NCI-H2107 treated with DMSO at 0.1 percent for 48 hours (cell line): ENCODE measurements around the gene CEP164.
A peak's percentile ranks its signal among the peaks of the same experiment; 100 is the strongest.

Source experiments
- DNase-seq: peaks from one replicate; lab custom pipeline; 2025; ENCODE audit not compliant: unreplicated experiment; lab: John Stamatoyannopoulos, UW

The CEP164 gene

GRCh38 chr11:117356126-117356890, 28.7 kb downstream of the CEP164 start:
- no peak for DNase-seq

GRCh38 chr11:117361432-117361831, 33.8 kb downstream of the CEP164 start:
- DNase-seq, result no peak

GRCh38 chr11:117366248-117366647, 38.6 kb downstream of the CEP164 start:
- DNase-seq, result peak; percentile 14

- no peak for DNase-seq
Observed at GRCh38 chr11:117366875-117367274, 39.2 kb downstream of the CEP164 start.

GRCh38 chr11:117369534-117369933, 41.9 kb downstream of the CEP164 start:
- no peak for DNase-seq

GRCh38 chr11:117371453-117371852, 43.8 kb downstream of the CEP164 start:
- no peak for DNase-seq

GRCh38 chr11:117374316-117375055, 46.8 kb downstream of the CEP164 start:
- DNase-seq, result no peak

GRCh38 chr11:117375960-117376359, 48.3 kb downstream of the CEP164 start:
- peak; percentile 67 for DNase-seq

- no peak for DNase-seq
Observed at GRCh38 chr11:117376517-117376916, 48.9 kb downstream of the CEP164 start.

- DNase-seq, result no peak
Observed at GRCh38 chr11:117378976-117379865, 51.6 kb downstream of the CEP164 start.

- no peak for DNase-seq
Observed at GRCh38 chr11:117380676-117381075, 53.0 kb downstream of the CEP164 start.

GRCh38 chr11:117381481-117382387, 54.1 kb downstream of the CEP164 start:
- no peak for DNase-seq

GRCh38 chr11:117382746-117383145, 55.1 kb downstream of the CEP164 start:
- DNase-seq, result no peak

- no peak for DNase-seq
Observed at GRCh38 chr11:117384045-117384444, 56.4 kb downstream of the CEP164 start.

GRCh38 chr11:117385471-117385870, 57.8 kb downstream of the CEP164 start:
- DNase-seq, result no peak

- no peak for DNase-seq
Observed at GRCh38 chr11:117385906-117386305, 58.3 kb downstream of the CEP164 start.

- DNase-seq, result no peak
Observed at GRCh38 chr11:117387992-117388755, 60.5 kb downstream of the CEP164 start.

GRCh38 chr11:117390743-117391142, 63.1 kb downstream of the CEP164 start:
- no peak for DNase-seq

- DNase-seq, result no peak
Observed at GRCh38 chr11:117391181-117391580, 63.5 kb downstream of the CEP164 start.
